Left lung (tissue), 10 donors: ENCODE data around the gene NEURL2. TPM values are rescaled to one million over a fixed set of nuclear protein-coding genes. Genes with fewer than 3 reads are reported as not detected.

Source experiments
- ATAC-seq: fragments of 200-7000 bp; cut with Tn5 transposase; one replicate; pipeline ENCODE4 v1.9.1; 2020; ENCODE audit warnings: moderate library complexity
- DNase-seq, 4 donors: peaks; one replicate each; pipeline ENCODE4 v3.0.0-alpha.2; 2013 to 2020
- H3K27ac ChIP-seq, 2 donors: fragments of 200-600 bp; sonication (generic) in 1 of 2; one replicate each; pipeline versions ENCODE4 v1.5.0 to v1.8.0; 2020 to 2021
- H3K27me3 ChIP-seq, 2 donors: fragments of 200-600 bp; sonication (generic) in 1 of 2; one replicate each; pipeline versions ENCODE4 v1.5.0 to v1.8.0; 2020 to 2021
- H3K36me3 ChIP-seq, 2 donors: fragments of 200-600 bp; sonication (generic) in 1 of 2; one replicate each; pipeline versions ENCODE4 v1.5.0 to v1.8.0; 2020 to 2021
- H3K4me1 ChIP-seq, 2 donors: fragments of 200-600 bp; one replicate each; pipeline ENCODE4 v1.8.0; 2021
- H3K4me3 ChIP-seq, 2 donors: fragments of 200-600 bp; sonication (generic) in 1 of 2; one replicate each; pipeline versions ENCODE4 v1.5.0 to v1.8.0; 2020 to 2021; ENCODE audit warnings: mild to moderate bottlenecking in 1 of 2
- H3K9me3 ChIP-seq, 2 donors: fragments of 200-600 bp; sonication (generic) in 1 of 2; one replicate each; pipeline versions ENCODE4 v1.5.0 to v1.8.0; 2020 to 2021
- intact Hi-C, 2 donors: fragments of 100-400 bp; cut with DNase I; formaldehyde crosslinking; loops; one replicate each; pipeline versions ENCODE4 v1.11.2 to v1.14.2; 2022
- polyA plus RNA-seq, 6 donors: library from polyadenylated mRNA; unstranded; fragments of 120-200 nt; gene quantifications; one replicate each; pipeline ENCODE4 v1.2.1, GENCODE V29; 2013; ENCODE audit not compliant: insufficient read length in 6 of 6
- total RNA-seq, 2 donors: library from RNA; stranded (reverse); fragmentation: NEBNext Ultra II Directional; extraction: Animal tissue kit (Norgen Biotek cat#: 25700); gene quantifications; one replicate each; pipeline ENCODE4 v1.2.1, GENCODE V29; 2021
- TF ChIP-seq, protein P1 (sequence below), 2 donors: fragments of 200-600 bp; sonication (generic) in 1 of 2; IDR thresholded peaks; one replicate each; pipeline versions ENCODE4 v1.5.0 to v1.8.0; 2021; ENCODE audit warnings: antibody characterized with exemption in 2 of 2
- donor health status: DM: no; HTN: yes; CAD: no.
- donor health status: DM: no; HTN: no; CAD: no.

Gene NEURL2
- total and polyA plus RNA-seq, 8 donors = 3.4 to 5.6 (median 4.3) TPM

DNA sequence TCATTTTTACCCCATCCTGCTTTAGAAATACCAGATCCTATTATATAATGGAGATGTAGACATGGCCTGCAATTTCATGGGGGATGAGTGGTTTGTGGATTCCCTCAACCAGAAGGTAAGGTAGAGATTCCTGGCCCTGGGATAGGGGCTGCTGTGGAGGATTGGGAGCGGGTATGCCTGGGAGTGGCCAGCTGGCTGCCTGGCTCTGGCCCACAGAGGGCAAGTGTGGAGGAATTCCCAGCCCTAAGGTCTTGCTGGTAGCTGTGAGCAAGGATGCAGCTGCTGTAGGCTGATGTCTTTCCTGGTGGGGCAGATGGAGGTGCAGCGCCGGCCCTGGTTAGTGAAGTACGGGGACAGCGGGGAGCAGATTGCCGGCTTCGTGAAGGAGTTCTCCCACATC is 6.7 kb upstream of the NEURL2 start:
- no peak for ATAC-seq
- intact Hi-C loops = no loop called here
- Histone ChIP-seq H3K27ac (no peak overlapping the region), H3K36me3 (peaks cover 0 to 98% of the 10 kb centered on the region in 2 donors), H3K4me1 (peaks cover under 1 to 14% of the 10 kb centered on the region in 2 donors), H3K9me3 (no peaks in the 10 kb centered on the region), H3K27me3 (no peaks in the 10 kb centered on the region), H3K4me3 (no peak overlapping the region)
- DNase-seq = peak in 1 of 4 donors; percentile 49
- TF ChIP-seq, protein P1, sequence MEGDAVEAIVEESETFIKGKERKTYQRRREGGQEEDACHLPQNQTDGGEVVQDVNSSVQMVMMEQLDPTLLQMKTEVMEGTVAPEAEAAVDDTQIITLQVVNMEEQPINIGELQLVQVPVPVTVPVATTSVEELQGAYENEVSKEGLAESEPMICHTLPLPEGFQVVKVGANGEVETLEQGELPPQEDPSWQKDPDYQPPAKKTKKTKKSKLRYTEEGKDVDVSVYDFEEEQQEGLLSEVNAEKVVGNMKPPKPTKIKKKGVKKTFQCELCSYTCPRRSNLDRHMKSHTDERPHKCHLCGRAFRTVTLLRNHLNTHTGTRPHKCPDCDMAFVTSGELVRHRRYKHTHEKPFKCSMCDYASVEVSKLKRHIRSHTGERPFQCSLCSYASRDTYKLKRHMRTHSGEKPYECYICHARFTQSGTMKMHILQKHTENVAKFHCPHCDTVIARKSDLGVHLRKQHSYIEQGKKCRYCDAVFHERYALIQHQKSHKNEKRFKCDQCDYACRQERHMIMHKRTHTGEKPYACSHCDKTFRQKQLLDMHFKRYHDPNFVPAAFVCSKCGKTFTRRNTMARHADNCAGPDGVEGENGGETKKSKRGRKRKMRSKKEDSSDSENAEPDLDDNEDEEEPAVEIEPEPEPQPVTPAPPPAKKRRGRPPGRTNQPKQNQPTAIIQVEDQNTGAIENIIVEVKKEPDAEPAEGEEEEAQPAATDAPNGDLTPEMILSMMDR (IDR thresholded peaks at IDR 0.05) = no peak

DNA sequence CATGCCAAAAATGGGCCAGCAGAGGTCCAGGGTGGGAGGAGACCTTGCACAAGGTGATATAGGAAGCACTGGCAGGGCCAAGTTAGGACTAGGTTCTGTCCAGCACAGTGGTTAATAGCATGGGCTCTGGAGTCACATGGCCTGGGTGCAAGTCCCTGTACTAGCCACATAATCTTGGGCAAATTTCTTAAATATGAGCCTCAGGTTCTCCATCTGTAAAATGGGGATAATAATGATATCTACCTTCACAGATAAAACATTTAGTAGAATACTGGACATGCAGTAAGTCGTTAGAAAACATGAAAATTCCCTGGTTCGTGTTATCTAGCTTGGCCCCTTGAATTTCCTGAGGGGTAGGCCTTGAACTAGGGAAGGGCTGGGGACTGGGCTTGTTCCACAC is 6.3 kb upstream of the NEURL2 start:
- intact Hi-C loops = no loop called here
- H3K4me1 ChIP-seq = peaks cover 4 to 18% of the 10 kb centered on the region in 2 donors
- no peak for DNase-seq
- no peak overlapping the region for H3K27ac ChIP-seq
- TF ChIP-seq, protein P1 (IDR thresholded peaks at IDR 0.05) = no peak
- H3K4me3 ChIP-seq = no peak overlapping the region
- no peaks in the 10 kb centered on the region for H3K27me3 ChIP-seq
- no peaks in the 10 kb centered on the region for H3K9me3 ChIP-seq
- no peak for ATAC-seq
- peaks cover 0 to 97% of the 10 kb centered on the region in 2 donors for H3K36me3 ChIP-seq

DNA sequence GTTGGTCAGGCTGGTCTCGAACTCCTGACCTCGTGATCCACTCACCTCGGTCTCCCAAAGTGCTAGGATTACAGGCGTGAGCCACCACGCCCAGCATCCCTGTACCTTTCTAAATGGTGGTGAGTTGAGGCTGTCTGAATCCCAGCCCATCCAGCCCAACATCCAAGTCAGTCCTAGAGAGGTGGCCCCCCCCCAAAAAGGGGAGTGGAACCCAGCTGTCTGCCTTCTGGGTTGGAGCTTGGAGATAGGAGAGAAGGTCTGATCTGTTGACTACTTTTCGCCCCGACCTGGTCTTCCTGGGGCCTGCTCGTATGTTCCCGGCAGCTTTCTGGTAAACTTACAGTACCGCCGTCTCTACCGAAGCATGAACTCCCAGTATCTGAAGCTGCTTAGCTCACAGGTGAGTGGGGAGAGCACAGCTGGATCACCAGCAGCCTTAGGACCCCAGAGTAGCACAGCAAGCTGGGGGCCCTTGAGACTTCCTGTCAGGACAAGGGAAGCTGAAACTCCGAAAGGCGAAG is 5.7 kb upstream of the NEURL2 start:
- no peaks in the 10 kb centered on the region for H3K27me3 ChIP-seq
- intact Hi-C loops = no loop called here
- TF ChIP-seq, protein P1 (IDR thresholded peaks at IDR 0.05) = no peak
- peak in 1 of 4 donors; percentile 14 for DNase-seq
- ATAC-seq = no peak
- H3K4me3 ChIP-seq = no peak overlapping the region
- H3K4me1 ChIP-seq = peaks cover 9 to 23% of the 10 kb centered on the region in 2 donors
- H3K36me3 ChIP-seq = peaks cover 0 to 91% of the 10 kb centered on the region in 2 donors
- no peak overlapping the region for H3K27ac ChIP-seq
- no peaks in the 10 kb centered on the region for H3K9me3 ChIP-seq

DNA sequence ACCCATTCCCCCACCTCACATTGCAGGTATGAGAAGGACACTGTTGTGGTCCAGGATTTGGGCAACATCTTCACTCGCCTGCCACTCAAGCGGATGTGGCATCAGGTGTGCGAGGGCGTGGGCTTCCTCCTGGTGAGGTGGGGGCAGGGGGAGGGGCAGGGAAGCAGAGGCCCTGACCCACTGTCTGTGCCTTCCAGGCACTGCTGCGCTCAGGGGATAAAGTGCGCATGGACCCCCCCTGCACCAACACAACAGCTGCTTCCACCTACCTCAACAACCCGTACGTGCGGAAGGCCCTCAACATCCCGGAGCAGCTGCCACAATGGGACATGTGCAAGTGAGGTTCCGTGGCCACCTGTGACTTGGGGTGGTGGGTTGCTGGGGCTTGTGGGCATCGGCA is 3.8 kb upstream of the NEURL2 start:
- peak in 1 of 4 donors; percentile 57 for DNase-seq
- intact Hi-C loops = no loop called here
- H3K36me3 ChIP-seq = peaks cover 0 to 73% of the 10 kb centered on the region in 2 donors

DNA sequence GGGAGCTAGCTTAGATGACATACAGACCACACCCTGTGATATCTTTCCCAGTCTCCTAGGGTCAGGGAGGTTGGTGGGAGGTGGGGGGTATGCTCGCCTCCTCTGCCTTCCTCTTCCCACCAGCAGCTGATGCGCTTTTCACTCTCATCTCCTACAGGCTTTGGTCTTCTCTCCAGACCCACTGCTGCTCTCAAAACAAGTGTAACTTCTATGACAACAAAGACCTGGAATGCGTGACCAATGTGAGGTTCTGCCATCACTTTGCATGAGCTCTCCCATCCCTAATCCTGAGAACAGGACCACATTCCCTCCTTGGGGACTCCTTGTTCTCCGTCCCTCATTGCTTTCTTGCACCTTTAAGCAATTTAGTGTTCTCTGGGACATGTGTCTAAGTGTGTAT is 2.8 kb upstream of the NEURL2 start:
- TF ChIP-seq, protein P1 (IDR thresholded peaks at IDR 0.05) = no peak
- Histone ChIP-seq H3K4me1 (peaks cover 10 to 42% of the 10 kb centered on the region in 2 donors), H3K4me3 (no peak overlapping the region), H3K27me3 (no peaks in the 10 kb centered on the region), H3K36me3 (peaks cover 0 to 63% of the 10 kb centered on the region in 2 donors), H3K9me3 (no peaks in the 10 kb centered on the region), H3K27ac (no peak overlapping the region)
- peak in 1 of 4 donors; percentile 9 for DNase-seq
- intact Hi-C loops = no loop called here
- no peak for ATAC-seq

More for the DNA sequence above, 3.8 kb upstream of the NEURL2 start:
- H3K27ac ChIP-seq = no peak overlapping the region
- peaks cover 10 to 36% of the 10 kb centered on the region in 2 donors for H3K4me1 ChIP-seq
- TF ChIP-seq, protein P1 (IDR thresholded peaks at IDR 0.05) = no peak
- ATAC-seq = no peak
- H3K9me3 ChIP-seq = no peaks in the 10 kb centered on the region
- H3K4me3 ChIP-seq = no peak overlapping the region
- H3K27me3 ChIP-seq = no peaks in the 10 kb centered on the region
